ENCODE measurements around the gene DOCK9.

The DOCK9 gene

GRCh38 chr13:98972627-98973026 lies 5.2 kb downstream of the DOCK9 start:
- no peak for DNase-seq (ENCODE audit: low read depth)

- no peak for DNase-seq (ENCODE audit: low read depth)
These were observed 5.8 kb downstream of the DOCK9 start for GRCh38 chr13:98972059-98972458.

- DNase-seq (ENCODE audit: low read depth): no peak
These were observed 7.5 kb downstream of the DOCK9 start for GRCh38 chr13:98970330-98970729.

GRCh38 chr13:98967491-98967890 lies 10.4 kb downstream of the DOCK9 start:
- DNase-seq (ENCODE audit: low read depth): no peak

- DNase-seq (ENCODE audit: low read depth): no peak
These were observed 11.8 kb downstream of the DOCK9 start for GRCh38 chr13:98966019-98966418.

GRCh38 chr13:98965325-98965724 lies 12.5 kb downstream of the DOCK9 start:
- DNase-seq (ENCODE audit: low read depth): no peak

- no peak for DNase-seq (ENCODE audit: low read depth)
These were observed 13.9 kb downstream of the DOCK9 start for GRCh38 chr13:98963917-98964316.

GRCh38 chr13:98962901-98963590 lies 14.8 kb downstream of the DOCK9 start:
- no peak for DNase-seq (ENCODE audit: low read depth)

GRCh38 chr13:98961503-98962105 lies 16.3 kb downstream of the DOCK9 start:
- no peak for DNase-seq (ENCODE audit: low read depth)

GRCh38 chr13:98960606-98961502 lies 17.0 kb downstream of the DOCK9 start:
- DNase-seq (ENCODE audit: low read depth): no peak

GRCh38 chr13:98959786-98960605 lies 17.9 kb downstream of the DOCK9 start:
- DNase-seq (ENCODE audit: low read depth): no peak

GRCh38 chr13:98959291-98959690 lies 18.6 kb downstream of the DOCK9 start:
- DNase-seq (ENCODE audit: low read depth): no peak

GRCh38 chr13:98958443-98958794 lies 19.4 kb downstream of the DOCK9 start:
- DNase-seq (ENCODE audit: low read depth): no peak

- no peak for DNase-seq (ENCODE audit: low read depth)
These were observed 20.0 kb downstream of the DOCK9 start for GRCh38 chr13:98957731-98958442.

GRCh38 chr13:98955336-98955735 lies 22.5 kb downstream of the DOCK9 start:
- no peak for DNase-seq (ENCODE audit: low read depth)

GRCh38 chr13:98954313-98954712 lies 23.6 kb downstream of the DOCK9 start:
- no peak for DNase-seq (ENCODE audit: low read depth)

GRCh38 chr13:98951266-98951665 lies 26.6 kb downstream of the DOCK9 start:
- no peak for DNase-seq (ENCODE audit: low read depth)

- no peak for DNase-seq (ENCODE audit: low read depth)
These were observed 27.2 kb downstream of the DOCK9 start for GRCh38 chr13:98950705-98951104.

- DNase-seq (ENCODE audit: low read depth): no peak
These were observed 29.9 kb downstream of the DOCK9 start for GRCh38 chr13:98947925-98948324.

- DNase-seq (ENCODE audit: low read depth): no peak
These were observed 31.8 kb downstream of the DOCK9 start for GRCh38 chr13:98945863-98946605.

GRCh38 chr13:98944336-98944735 lies 33.5 kb downstream of the DOCK9 start:
- no peak for DNase-seq (ENCODE audit: low read depth)

Measured in stromal cell of bone marrow (primary cell).